Ishikawa (cell line): ENCODE data around the gene MCF2L2.

Source experiments
- CEBPB ChIP-seq: IDR thresholded peaks from 2 replicates; pipeline ENCODE4 v1.6.1; 2012
- CREB1 ChIP-seq: IDR thresholded peaks from 2 replicates; pipeline ENCODE4 v1.6.1; 2012; ENCODE audit warnings: low read depth
- EGR1 ChIP-seq: IDR thresholded peaks from 2 replicates; pipeline ENCODE4 v1.6.1; 2012
- EP300 ChIP-seq: IDR thresholded peaks from 2 replicates; pipeline ENCODE4 v1.6.1; 2012; ENCODE audit warnings: borderline replicate concordance
- FOXM1 ChIP-seq: IDR thresholded peaks from 2 replicates; pipeline ENCODE4 v1.6.1; 2012; ENCODE audit warnings: low read depth, borderline replicate concordance
- MAX ChIP-seq: IDR thresholded peaks from 2 replicates; pipeline ENCODE4 v1.6.1; 2012
- NFIC ChIP-seq: IDR thresholded peaks from 2 replicates; pipeline ENCODE4 v1.6.1; 2012
- RAD21 ChIP-seq: IDR thresholded peaks from 2 replicates; pipeline ENCODE4 v1.6.1; 2012; ENCODE audit warnings: low read depth
- REST ChIP-seq: IDR thresholded peaks from 2 replicates; pipeline ENCODE4 v1.6.1; 2012; ENCODE audit warnings: low read depth, mild to moderate bottlenecking
- TAF1 ChIP-seq: IDR thresholded peaks from 2 replicates; pipeline ENCODE4 v1.6.1; 2012; ENCODE audit warnings: low read depth, mild to moderate bottlenecking
- TCF12 ChIP-seq: IDR thresholded peaks from 2 replicates; pipeline ENCODE4 v1.6.1; 2012; ENCODE audit warnings: low read depth
- TEAD4 ChIP-seq: IDR thresholded peaks from 2 replicates; pipeline ENCODE4 v1.6.1; 2012
- USF1 ChIP-seq: IDR thresholded peaks from 2 replicates; pipeline ENCODE4 v1.6.1; 2012
- YY1 ChIP-seq: IDR thresholded peaks from 2 replicates; pipeline ENCODE4 v1.6.1; 2012; ENCODE audit warnings: low read depth
- ZBTB7A ChIP-seq: IDR thresholded peaks from 2 replicates; pipeline ENCODE4 v1.6.1; 2012; ENCODE audit warnings: low read depth

Gene MCF2L2

GRCh38 chr3:183244219-183244618, 184.2 kb downstream of the MCF2L2 start:
- TF ChIP-seq CEBPB = no peak
- no peak for TF ChIP-seq REST
- no peak for TF ChIP-seq ZBTB7A
- no peak for TF ChIP-seq FOXM1
- TF ChIP-seq YY1 = no peak
- no peak for TF ChIP-seq TAF1
- TF ChIP-seq USF1 = no peak
- no peak for TF ChIP-seq MAX
- TF ChIP-seq EP300 = no peak
- no peak for TF ChIP-seq EGR1
- TF ChIP-seq RAD21 = no peak
- no peak for TF ChIP-seq TEAD4
- no peak for TF ChIP-seq TCF12
- no peak for TF ChIP-seq CREB1
- no peak for TF ChIP-seq NFIC

- no peak for TF ChIP-seq CREB1
- TF ChIP-seq FOXM1 = no peak
- TF ChIP-seq TEAD4 = no peak
- no peak for TF ChIP-seq NFIC
- TF ChIP-seq MAX = no peak
- no peak for TF ChIP-seq EP300
- no peak for TF ChIP-seq TCF12
- no peak for TF ChIP-seq TAF1
- TF ChIP-seq RAD21 = no peak
- no peak for TF ChIP-seq YY1
- no peak for TF ChIP-seq REST
- TF ChIP-seq CEBPB = no peak
Observed at GRCh38 chr3:183242431-183242830, 186.0 kb downstream of the MCF2L2 start.

GRCh38 chr3:183239046-183239445, 189.4 kb downstream of the MCF2L2 start:
- TF ChIP-seq FOXM1 = no peak
- TF ChIP-seq TEAD4 = no peak
- TF ChIP-seq CEBPB = no peak
- TF ChIP-seq TCF12 = no peak
- TF ChIP-seq RAD21 = no peak
- TF ChIP-seq EP300 = no peak
- TF ChIP-seq TAF1 = no peak
- TF ChIP-seq USF1 = no peak
- TF ChIP-seq EGR1 = no peak
- TF ChIP-seq YY1 = no peak
- no peak for TF ChIP-seq ZBTB7A
- TF ChIP-seq MAX = no peak
- no peak for TF ChIP-seq REST
- no peak for TF ChIP-seq CREB1
- no peak for TF ChIP-seq NFIC

GRCh38 chr3:183233966-183234365, 194.5 kb downstream of the MCF2L2 start:
- TF ChIP-seq YY1 (no peak), USF1 (no peak), CREB1 (no peak), EP300 (no peak), MAX (no peak), REST (no peak), EGR1 (no peak), TCF12 (no peak), ZBTB7A (no peak), TEAD4 (no peak), TAF1 (no peak), FOXM1 (no peak), CEBPB (no peak), RAD21 (no peak)
